Upper lobe of left lung (tissue), 6 donors: ENCODE data around the gene MOGAT2. TPM values are rescaled to one million over a fixed set of nuclear protein-coding genes. Genes with fewer than 3 reads are reported as not detected.

Source experiments
- ATAC-seq, 2 donors: fragments of 200-7000 bp; cut with Tn5 transposase; one replicate each; pipeline ENCODE4 v1.9.1; 2022; ENCODE audit warnings: mild to moderate bottlenecking in 2 of 2, moderate library complexity in 2 of 2; ENCODE audit not compliant: low FRiP score in 2 of 2
- DNase-seq, 2 donors: peaks; one replicate each; pipeline ENCODE4 v3.0.0-alpha.2; 2019 to 2020
- H3K27ac ChIP-seq, 4 donors: fragments of 200-600 bp; sonication (generic); one replicate each; pipeline ENCODE4 v1.5.1; 2016 to 2019
- H3K27me3 ChIP-seq, 4 donors: fragments of 200-600 bp; sonication (generic); one replicate each; pipeline ENCODE4 v1.5.1; 2017 to 2019
- H3K36me3 ChIP-seq, 4 donors: fragments of 200-600 bp; sonication (generic); one replicate each; pipeline ENCODE4 v1.5.1; 2016 to 2019
- H3K4me1 ChIP-seq, 4 donors: fragments of 200-600 bp; sonication (generic); one replicate each; pipeline ENCODE4 v1.5.1; 2018 to 2019
- H3K4me3 ChIP-seq, 4 donors: fragments of 200-600 bp; sonication (generic); one replicate each; pipeline ENCODE4 v1.5.1; 2017 to 2019; ENCODE audit warnings: mild to moderate bottlenecking in 2 of 4, moderate library complexity in 1 of 4
- H3K9me3 ChIP-seq, 4 donors: fragments of 200-600 bp; sonication (generic); one replicate each; pipeline ENCODE4 v1.5.1; 2018 to 2019
- EP300 ChIP-seq, 4 donors: sonication (generic); formaldehyde crosslinking; IDR thresholded peaks; one replicate each; pipeline ENCODE4 v1.5.1; 2017; ENCODE audit warnings: antibody characterized with exemption in 4 of 4, control low read depth in 2 of 4
- POLR2A ChIP-seq, 4 donors: fragments of 450-650 bp; IDR thresholded peaks; one replicate each; pipeline ENCODE4 v1.5.1; 2016 to 2017; ENCODE audit warnings: antibody characterized with exemption in 4 of 4, mild to moderate bottlenecking in 2 of 4
- POLR2AphosphoS5 ChIP-seq, 2 donors: sonication (generic); formaldehyde crosslinking; IDR thresholded peaks; one replicate each; pipeline ENCODE4 v1.5.1; 2017; ENCODE audit warnings: antibody characterized with exemption in 2 of 2
- WGBS, 2 donors: methylation state at CpG; one replicate each; pipeline ENCODE4 v1.1.5; 2017 to 2018; 5-methylcytosine and 5-hydroxymethylcytosine counted together
- total RNA-seq, 6 donors: library from RNA; depleted of rRNA in 4 of 6; stranded (reverse); fragments of >200 nt in 4 of 6; gene quantifications; one replicate each; pipeline versions ENCODE4 v1.1.0 to v1.2.1, GENCODE V29; 2016 to 2021
- TF ChIP-seq, protein P1 (sequence below), 6 experiments: fragments of 450-650 bp in 4 of 6; fragments of 200-600 bp in 2 of 6; sonication (generic) in 2 of 6; IDR thresholded peaks; one replicate each; pipeline ENCODE4 v1.5.1; 2016 to 2019; ENCODE audit warnings: antibody characterized with exemption in 6 of 6
- donor health status: DM: no; HTN: no; CAD: no; lungs with moderate emphysema.
- donor health status: DM: no; HTN: yes; CAD: no; lungs with severe emphysema.

MOGAT2 gene
- total RNA-seq, 6 donors from 2014 or later: 0.11 to 0.13 TPM; not detected in 4

GRCh38 chr11:75733431-75734107, 15.9 kb downstream of the MOGAT2 start:
- TF ChIP-seq POLR2A (IDR thresholded peaks at IDR 0.05) (no peak), POLR2AphosphoS5 (IDR thresholded peaks at IDR 0.05) (no peak), EP300 (IDR thresholded peaks at IDR 0.05) (no peak)
- TF ChIP-seq, protein P1, sequence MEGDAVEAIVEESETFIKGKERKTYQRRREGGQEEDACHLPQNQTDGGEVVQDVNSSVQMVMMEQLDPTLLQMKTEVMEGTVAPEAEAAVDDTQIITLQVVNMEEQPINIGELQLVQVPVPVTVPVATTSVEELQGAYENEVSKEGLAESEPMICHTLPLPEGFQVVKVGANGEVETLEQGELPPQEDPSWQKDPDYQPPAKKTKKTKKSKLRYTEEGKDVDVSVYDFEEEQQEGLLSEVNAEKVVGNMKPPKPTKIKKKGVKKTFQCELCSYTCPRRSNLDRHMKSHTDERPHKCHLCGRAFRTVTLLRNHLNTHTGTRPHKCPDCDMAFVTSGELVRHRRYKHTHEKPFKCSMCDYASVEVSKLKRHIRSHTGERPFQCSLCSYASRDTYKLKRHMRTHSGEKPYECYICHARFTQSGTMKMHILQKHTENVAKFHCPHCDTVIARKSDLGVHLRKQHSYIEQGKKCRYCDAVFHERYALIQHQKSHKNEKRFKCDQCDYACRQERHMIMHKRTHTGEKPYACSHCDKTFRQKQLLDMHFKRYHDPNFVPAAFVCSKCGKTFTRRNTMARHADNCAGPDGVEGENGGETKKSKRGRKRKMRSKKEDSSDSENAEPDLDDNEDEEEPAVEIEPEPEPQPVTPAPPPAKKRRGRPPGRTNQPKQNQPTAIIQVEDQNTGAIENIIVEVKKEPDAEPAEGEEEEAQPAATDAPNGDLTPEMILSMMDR (IDR thresholded peaks at IDR 0.05): no peak
- DNase-seq (peak in 1 of 2 donors; percentile 72), ATAC-seq (peak in 1 of 2 donors; percentile 71)
- 57 to 67% methylated on average over 4 to 5 of the region's 5 CpGs for WGBS, 2 donors
- Histone ChIP-seq H3K36me3 (no peaks in the 10 kb centered on the region), H3K9me3 (no peaks in the 10 kb centered on the region), H3K27me3 (no peaks in the 10 kb centered on the region), H3K27ac (peak overlapping the region in 1 of 4 donors; percentile 12), H3K4me3 (no peak overlapping the region), H3K4me1 (peaks cover 0 to 6% (median 2%) of the 10 kb centered on the region in 4 donors)

- WGBS, 2 donors: 70 to 71% methylated on average over 5 of the region's 5 CpGs
- DNase-seq: no peak
- peak in 1 of 2 donors; percentile 9 for ATAC-seq
- Histone ChIP-seq H3K27ac (no peak overlapping the region), H3K36me3 (no peaks in the 10 kb centered on the region), H3K4me3 (no peak overlapping the region), H3K9me3 (no peaks in the 10 kb centered on the region), H3K4me1 (peaks cover 0 to 6% (median 2%) of the 10 kb centered on the region in 4 donors), H3K27me3 (no peaks in the 10 kb centered on the region)
- TF ChIP-seq POLR2AphosphoS5 (IDR thresholded peaks at IDR 0.05) (no peak), EP300 (IDR thresholded peaks at IDR 0.05) (no peak), POLR2A (IDR thresholded peaks at IDR 0.05) (no peak)
- TF ChIP-seq, protein P1 (IDR thresholded peaks at IDR 0.05): no peak
These were observed 17.0 kb downstream of the MOGAT2 start for GRCh38 chr11:75734491-75735180.

- 95 to 100% methylated on average over 3 to 4 of the region's 4 CpGs for WGBS, 2 donors
- Histone ChIP-seq H3K9me3 (no peaks in the 10 kb centered on the region), H3K36me3 (no peaks in the 10 kb centered on the region), H3K4me1 (peaks cover 0 to 6% (median 2%) of the 10 kb centered on the region in 4 donors), H3K27me3 (no peaks in the 10 kb centered on the region), H3K27ac (no peak overlapping the region), H3K4me3 (no peak overlapping the region)
- DNase-seq (no peak), ATAC-seq (no peak)
- TF ChIP-seq, protein P1 (IDR thresholded peaks at IDR 0.05): no peak
- no peak for TF ChIP-seq POLR2A (IDR thresholded peaks at IDR 0.05)
- TF ChIP-seq POLR2AphosphoS5 (IDR thresholded peaks at IDR 0.05): no peak
- TF ChIP-seq EP300 (IDR thresholded peaks at IDR 0.05): no peak
These were observed 17.7 kb downstream of the MOGAT2 start for GRCh38 chr11:75735181-75735845.

DNA sequence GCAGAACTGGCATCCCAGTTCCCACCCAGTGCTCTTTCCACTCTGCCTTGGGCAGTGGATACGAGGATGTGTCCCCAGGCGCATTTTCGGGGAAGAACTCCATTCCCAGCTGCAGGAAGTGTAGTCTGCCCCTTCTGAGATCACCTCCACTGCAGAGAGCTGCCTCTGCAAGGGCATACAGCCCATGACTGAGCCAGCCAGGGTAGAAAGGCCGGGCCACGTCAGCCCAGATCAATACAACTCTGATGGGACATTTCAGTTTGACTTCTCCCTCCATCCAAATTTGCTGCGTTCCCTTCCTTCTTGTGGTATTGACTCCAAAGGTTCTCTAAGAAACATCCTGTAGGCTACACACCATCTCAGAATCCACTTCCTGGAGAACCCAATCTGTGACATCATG, 19.7 kb downstream of the MOGAT2 start:
- no peaks in the 10 kb centered on the region for H3K9me3 ChIP-seq
- H3K4me1 ChIP-seq: peaks cover 0 to 6% (median 2%) of the 10 kb centered on the region in 4 donors
- no peaks in the 10 kb centered on the region for H3K27me3 ChIP-seq
- H3K27ac ChIP-seq: no peak overlapping the region
- H3K4me3 ChIP-seq: no peak overlapping the region
- DNase-seq: no peak
- no peak for ATAC-seq
- no peaks in the 10 kb centered on the region for H3K36me3 ChIP-seq
- whole genome bisulfite sequencing, 2 donors: 98% methylated on average over 4 to 6 of the region's 6 CpGs
- no peak for TF ChIP-seq POLR2AphosphoS5 (IDR thresholded peaks at IDR 0.05)
- TF ChIP-seq, protein P1 (IDR thresholded peaks at IDR 0.05): no peak
- TF ChIP-seq POLR2A (IDR thresholded peaks at IDR 0.05): no peak
